GM12891 (cell line): ENCODE measurements around the gene POLR3A.

Experiments
- DNase-seq: peaks from one replicate; pipeline ENCODE4 v3.0.0; 2011; ENCODE audit warnings: low spot score; ENCODE audit not compliant: insufficient read length
- FAIRE-seq: peaks from 2 replicates; lab custom pipeline; 2011; peaks lifted over from hg19 to GRCh38; lab: Jason Lieb, UNC
- PAX5 ChIP-seq: IDR thresholded peaks from 2 replicates; pipeline ENCODE4 v1.6.1; 2011; ENCODE audit warnings: low read length, moderate library complexity, mild to moderate bottlenecking; ENCODE audit not compliant: insufficient read depth, severe bottlenecking
- POLR2A ChIP-seq: IDR thresholded peaks from 2 replicates; pipeline ENCODE4 v1.6.1; 2011; ENCODE audit warnings: low read depth, low read length, control low read depth
- POLR2AphosphoS5 ChIP-seq: IDR thresholded peaks from 2 replicates; pipeline ENCODE4 v1.6.1; 2011; ENCODE audit warnings: low read depth, low read length, control low read depth
- POU2F2 ChIP-seq: IDR thresholded peaks from 2 replicates; pipeline ENCODE4 v1.6.1; 2011; ENCODE audit warnings: low read depth, mild to moderate bottlenecking, control low read depth, low read length, moderate library complexity
- SPI1 ChIP-seq: IDR thresholded peaks from 2 replicates; pipeline ENCODE4 v1.6.1; 2011; ENCODE audit warnings: low read depth, low read length, control low read depth
- TAF1 ChIP-seq: IDR thresholded peaks from 2 replicates; pipeline ENCODE4 v1.6.1; 2011; ENCODE audit warnings: low read depth, low read length, control low read depth

POLR3A gene

DNA sequence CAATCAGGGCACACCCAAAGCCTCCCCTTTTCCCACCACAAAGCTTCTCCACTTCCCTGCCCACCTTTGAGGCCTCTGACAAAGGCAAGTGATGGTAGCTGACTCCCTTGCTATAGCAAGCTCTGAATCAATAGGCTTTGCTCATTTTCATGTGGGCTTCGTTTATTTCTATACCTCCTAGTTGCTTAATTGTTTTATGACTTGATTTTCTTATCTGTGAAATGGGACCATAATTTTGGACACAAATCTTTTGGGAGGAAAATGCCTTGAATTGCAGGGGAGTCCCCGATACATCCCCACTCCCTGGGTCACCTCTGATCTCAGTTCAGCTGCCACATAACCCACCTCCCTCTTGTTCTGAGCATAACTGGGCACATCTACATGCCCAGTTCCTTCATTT lies 89.1 kb downstream of the POLR3A start:
- TF ChIP-seq POLR2AphosphoS5 (no peak), PAX5 (no peak), POU2F2 (no peak), SPI1 (no peak), TAF1 (no peak), POLR2A (no peak)
- DNase-seq = no peak
- no peak for FAIRE-seq

DNA sequence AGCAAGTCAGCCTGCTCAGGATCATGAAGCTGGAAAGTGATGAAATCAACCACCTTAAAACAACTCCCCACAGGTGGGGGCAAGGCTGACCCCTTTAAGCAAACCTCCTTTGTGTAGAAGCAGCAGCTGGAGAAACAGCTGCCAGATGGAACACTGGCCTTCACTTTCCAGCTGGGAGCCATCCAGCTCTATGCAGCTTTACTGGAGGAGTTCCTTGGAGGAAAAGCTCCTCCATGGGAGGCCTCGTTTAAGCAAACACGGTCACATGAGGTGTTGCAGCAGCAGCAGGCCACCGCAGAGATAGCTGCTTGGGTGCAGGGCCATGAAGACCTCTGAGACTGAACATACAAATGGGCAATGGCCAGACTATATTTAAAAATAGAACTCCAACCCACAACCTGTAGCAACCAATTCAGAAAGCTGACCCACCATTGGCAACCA lies 89.7 kb downstream of the POLR3A start:
- no peak for FAIRE-seq
- TF ChIP-seq POU2F2 = no peak
- TF ChIP-seq POLR2A = no peak
- no peak for TF ChIP-seq POLR2AphosphoS5
- TF ChIP-seq TAF1 = no peak
- no peak for TF ChIP-seq SPI1
- DNase-seq = no peak

DNA sequence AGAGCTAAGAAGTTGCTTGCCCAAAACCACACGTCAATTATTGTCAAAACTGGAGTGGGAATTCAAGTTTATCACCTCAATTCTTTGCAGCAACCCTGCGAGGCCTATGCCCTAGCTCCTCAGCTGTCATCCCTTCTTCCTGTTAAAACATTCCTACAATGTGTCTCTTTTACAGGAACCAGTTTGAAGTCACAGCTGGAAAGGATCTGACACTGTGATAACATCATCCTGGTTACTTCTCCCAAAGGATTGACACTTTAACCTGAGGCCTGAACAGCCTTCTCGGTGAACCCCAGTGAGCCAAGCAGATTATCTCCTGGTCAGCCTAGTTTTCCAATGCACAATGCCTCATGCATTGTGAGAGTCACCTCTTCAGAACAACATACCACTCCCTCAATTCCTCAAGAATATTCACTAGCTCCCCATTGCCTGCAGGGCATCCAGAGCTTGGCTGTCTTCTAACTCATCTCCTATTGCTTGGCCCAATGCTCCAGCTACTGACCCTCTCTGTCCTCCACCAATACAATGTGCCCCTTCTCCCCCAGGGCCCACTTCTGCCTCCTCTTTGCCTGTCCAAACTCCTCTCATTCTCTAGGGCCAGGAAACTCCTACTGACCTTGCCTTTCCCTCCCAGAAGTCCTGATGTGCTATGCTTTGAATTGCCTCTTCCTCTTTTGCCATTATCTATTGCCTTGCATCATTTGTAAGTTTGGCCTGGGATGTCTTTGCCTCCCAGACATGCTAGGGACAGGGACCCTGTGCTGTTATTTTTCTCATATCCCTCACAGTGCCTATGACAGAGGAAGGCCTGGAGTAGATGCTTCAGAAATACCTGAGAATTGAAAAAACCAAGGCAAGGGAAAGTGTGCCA lies 92.4 kb downstream of the POLR3A start:
- no peak for FAIRE-seq
- DNase-seq = no peak
- no peak for TF ChIP-seq PAX5
- TF ChIP-seq POLR2AphosphoS5 = no peak
- no peak for TF ChIP-seq TAF1
- no peak for TF ChIP-seq SPI1
- TF ChIP-seq POLR2A = no peak
- no peak for TF ChIP-seq POU2F2

DNA sequence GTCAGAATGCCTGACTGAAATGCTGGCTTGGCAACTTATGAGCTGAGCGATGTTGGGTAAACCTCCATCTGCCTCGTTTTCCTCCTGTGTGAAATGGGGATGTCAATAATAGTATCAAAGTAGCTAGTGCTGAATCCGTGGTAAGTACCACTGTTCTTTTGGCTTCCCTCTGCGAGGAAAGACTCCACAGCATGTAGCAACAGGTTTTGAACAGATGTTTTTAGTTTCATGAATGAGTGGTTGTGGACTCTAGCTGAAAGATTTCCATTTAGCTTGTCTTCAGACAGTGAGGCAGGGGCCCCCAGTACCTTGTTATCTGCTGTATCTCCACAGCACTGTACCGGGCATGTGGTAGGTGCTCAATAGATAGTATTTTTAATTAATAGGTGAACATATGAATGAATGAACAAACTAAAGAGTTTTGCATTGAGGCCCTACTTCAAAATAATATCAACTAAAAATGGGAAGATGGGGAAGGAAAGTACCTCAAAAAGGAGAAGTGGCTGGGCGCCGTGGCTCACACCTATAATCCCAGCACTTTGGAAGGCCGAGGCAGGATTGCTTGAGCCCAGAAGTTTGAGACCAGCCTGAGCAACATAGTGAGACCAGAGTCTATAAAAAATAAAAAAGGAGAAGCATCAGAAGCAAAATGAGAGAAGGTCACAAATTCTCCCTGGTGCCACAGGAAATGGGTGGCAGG lies 97.1 kb downstream of the POLR3A start:
- TF ChIP-seq SPI1 (0 out of 2 replicates have a peak, but pooled peaks have one; percentile 21), PAX5 (no peak), POLR2A (no peak)
- FAIRE-seq (no peak), DNase-seq (no peak)

DNA sequence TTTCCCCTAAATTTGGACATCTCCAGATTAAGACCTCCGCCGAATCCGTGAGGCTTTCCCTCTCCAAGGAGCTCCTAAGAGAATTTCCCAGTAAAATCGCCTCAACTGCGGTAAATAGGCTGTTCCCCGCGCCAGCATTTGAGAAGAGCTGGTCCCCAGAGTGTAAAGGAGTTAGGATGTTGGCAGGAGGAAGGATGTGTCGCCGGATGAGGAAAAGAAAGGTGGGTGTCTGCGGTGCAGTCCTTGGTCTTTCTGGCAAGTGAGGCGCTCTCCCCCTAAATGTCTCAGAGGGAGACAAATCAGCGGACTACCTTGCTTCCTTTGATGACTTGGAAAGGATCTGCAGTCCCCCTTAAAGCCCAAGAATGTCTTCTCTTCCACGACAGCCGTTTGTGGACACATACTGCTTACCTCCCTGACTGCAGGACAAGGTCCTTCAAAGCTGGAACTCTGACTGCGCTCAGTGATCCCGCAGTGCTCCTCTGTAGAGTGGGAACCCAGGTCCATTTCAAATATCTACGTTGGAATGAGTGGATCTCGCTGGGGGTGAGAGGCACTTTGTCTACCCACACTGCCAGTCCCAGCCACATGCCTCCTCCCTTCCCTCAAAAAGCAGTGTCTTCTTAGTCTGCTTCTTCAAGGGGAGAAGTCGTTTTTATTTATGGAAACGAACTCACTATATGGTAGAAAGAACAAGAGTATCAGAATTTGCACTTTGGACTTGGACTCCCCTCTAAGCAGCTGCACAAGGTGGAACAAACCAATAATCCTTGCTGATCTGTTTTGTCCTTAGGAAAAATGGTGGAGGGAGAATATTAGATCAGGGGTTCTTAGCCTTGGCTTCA lies 101.7 kb downstream of the POLR3A start:
- TF ChIP-seq PAX5 (no peak), SPI1 (no peak), POLR2A (no peak), POU2F2 (no peak)
- DNase-seq (no peak), FAIRE-seq (no peak)

DNA sequence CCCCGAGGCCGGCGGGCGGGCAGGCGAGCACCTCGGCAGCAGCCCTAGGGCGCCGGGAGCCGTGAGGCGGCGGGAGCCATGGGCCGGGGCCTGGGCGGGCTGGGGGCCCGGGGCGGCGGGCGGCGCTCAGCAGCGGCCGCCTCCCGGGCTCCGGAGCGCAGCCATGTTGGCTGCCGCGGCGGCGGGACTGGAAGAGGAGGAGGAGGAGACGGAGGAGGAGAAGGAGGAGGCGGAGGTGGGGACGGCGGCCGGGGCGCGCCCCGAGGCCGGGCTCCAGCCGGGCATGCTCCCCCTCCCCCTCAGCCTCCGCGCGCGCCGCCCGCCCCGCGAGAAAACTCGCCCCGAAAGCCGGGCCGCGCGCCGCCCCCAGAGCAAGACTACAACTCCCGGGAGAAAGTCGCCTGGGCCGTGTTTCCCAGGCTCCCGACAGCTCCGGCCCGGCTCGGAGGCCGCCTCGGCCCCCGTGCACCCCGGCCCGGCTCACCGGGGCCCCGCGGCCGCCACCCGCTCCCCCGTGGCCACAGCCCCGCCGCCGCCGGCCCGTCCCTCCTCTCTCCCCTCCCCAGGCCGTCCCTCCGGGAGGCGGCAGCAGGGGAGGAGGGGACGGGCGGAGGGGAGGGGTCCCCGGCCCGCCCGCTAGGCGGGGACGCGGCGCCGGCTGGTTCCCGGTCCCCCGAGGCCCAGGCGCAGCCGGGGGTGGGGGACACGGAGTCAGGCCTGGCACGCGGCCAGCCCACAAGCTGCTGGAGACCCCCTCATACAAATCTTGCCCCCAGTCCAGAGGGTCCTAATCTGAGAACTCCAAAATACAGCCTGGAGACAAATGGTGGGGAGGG lies 102.5 kb downstream of the POLR3A start, which contains the start of gene DLG5:
TSS of gene DLG5 (minus strand) at position 190 of the 836 bp plus-strand sequence. CDS start 235 bp downstream, outside the sequence.
- TF ChIP-seq PAX5 (no peak), POLR2AphosphoS5 (no peak), SPI1 (no peak), POU2F2 (no peak), TAF1 (no peak), POLR2A (no peak)
- FAIRE-seq = no peak

DNA sequence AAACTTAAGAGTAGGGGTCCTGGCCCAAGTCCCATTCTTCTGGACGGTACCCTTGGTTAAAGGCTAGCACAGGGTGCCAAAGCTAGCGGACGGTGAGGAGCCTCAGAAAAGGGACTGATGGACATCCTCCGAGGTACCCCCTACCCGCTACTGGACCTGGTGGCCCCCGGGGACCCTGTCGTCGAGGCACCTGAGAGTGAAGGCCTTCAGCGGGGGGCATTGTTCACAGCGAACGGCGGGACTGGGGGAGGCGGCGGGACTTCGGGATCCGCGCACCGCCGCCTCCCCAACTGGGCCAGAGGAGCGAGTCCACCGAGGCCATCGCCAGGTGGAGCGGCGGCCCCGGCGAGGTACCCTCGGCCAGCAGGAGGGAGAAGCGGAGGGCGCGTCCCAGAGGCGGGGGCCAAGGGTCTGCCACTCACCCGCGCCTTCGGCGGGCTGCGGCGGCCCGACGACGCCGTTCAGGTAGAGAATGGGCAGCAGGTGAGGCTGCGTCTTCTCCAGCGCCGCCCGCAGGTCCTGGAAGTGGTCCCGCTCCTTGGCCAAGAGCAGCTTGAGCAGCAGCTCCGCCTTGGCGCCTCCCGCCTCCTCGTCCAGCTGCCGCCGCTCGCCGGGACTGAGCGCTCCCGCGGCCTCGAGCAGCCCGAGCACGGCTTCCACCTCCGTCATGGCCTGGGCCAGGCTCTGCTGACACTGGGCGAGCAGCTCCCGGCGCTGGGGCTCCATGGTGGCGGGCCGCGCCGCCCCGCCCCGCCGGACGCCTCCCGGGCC lies 103.3 kb downstream of the POLR3A start:
- FAIRE-seq = peak; percentile 54
- no peak for TF ChIP-seq TAF1
- TF ChIP-seq POLR2A = no peak
- no peak for TF ChIP-seq POU2F2
- no peak for TF ChIP-seq POLR2AphosphoS5
- no peak for TF ChIP-seq PAX5
- no peak for TF ChIP-seq SPI1
- no peak for DNase-seq

More for the DNA sequence above, 102.5 kb downstream of the POLR3A start, which contains the start of gene DLG5:
- DNase-seq = peak; percentile 61

DNA sequence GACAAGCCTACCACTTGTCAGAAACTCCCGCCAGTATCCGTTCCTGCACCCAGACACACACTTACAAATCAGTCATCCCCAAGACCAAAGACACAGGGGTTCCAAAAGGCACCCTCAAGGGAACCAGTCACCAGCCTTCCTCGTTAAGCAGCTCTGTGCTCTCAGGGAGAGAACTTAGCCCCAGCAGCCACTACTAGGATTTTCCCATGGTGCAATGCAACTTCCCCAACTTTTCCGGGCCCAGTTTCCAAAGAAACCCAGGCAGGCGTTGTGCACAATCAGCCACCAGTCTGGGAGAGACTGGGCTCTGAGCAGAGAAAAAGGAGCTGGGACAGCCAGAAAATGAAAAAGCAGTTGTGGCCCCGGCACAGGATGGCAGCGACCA lies 103.9 kb downstream of the POLR3A start:
- no peak for DNase-seq
- TF ChIP-seq SPI1 (no peak), TAF1 (no peak), PAX5 (no peak), POLR2A (no peak), POLR2AphosphoS5 (no peak), POU2F2 (no peak)
- FAIRE-seq = no peak
